MM.1S (cell line): ENCODE measurements around the gene FOXJ3.

Experiments
- DNase-seq: peaks from one replicate; pipeline ENCODE4 v3.0.0-alpha.2; 2015
- H2AFZ ChIP-seq: fragments of 300-600 bp; sonication (generic); 2 replicates; pipeline ENCODE4 v1.6.0; 2016; ENCODE audit warnings: antibody characterized with exemption, low read length
- H3F3A ChIP-seq: fragments of 300-600 bp; sonication (generic); 2 replicates; pipeline ENCODE4 v1.6.1; 2016; ENCODE audit warnings: mild to moderate bottlenecking, antibody characterized with exemption, low read length, moderate library complexity, mixed read lengths; ENCODE audit not compliant: insufficient read depth
- H3K27ac ChIP-seq: fragments of 300-600 bp; sonication (generic); 2 replicates; pipeline ENCODE4 v1.5.1; 2016; ENCODE audit warnings: mild to moderate bottlenecking, low read length
- H3K27me3 ChIP-seq: fragments of 300-600 bp; sonication (generic); replicated peaks from 2 replicates; pipeline ENCODE4 v1.6.0; 2016; ENCODE audit warnings: low read length; ENCODE audit not compliant: insufficient read depth
- H3K36me3 ChIP-seq: fragments of 300-600 bp; sonication (generic); replicated peaks from 2 replicates; pipeline ENCODE4 v1.6.1; 2016; ENCODE audit warnings: mild to moderate bottlenecking, low read length, mixed read lengths; ENCODE audit not compliant: insufficient read depth
- H3K4me1 ChIP-seq: fragments of 300-600 bp; sonication (generic); 2 replicates; pipeline ENCODE4 v1.6.1; 2016; ENCODE audit warnings: low read length, mixed read lengths
- H3K4me2 ChIP-seq: fragments of 300-600 bp; sonication (generic); 2 replicates; pipeline ENCODE4 v1.6.0; 2016; ENCODE audit warnings: low read depth, low read length
- H3K4me3 ChIP-seq: fragments of 300-600 bp; sonication (generic); 2 replicates; pipeline ENCODE4 v1.5.1; 2016; ENCODE audit warnings: low read length, mixed read lengths
- H3K79me2 ChIP-seq: fragments of 300-600 bp; sonication (generic); 2 replicates; pipeline ENCODE4 v1.6.1; 2016; ENCODE audit warnings: mixed run types, low read length, mixed read lengths
- H3K9ac ChIP-seq: fragments of 300-600 bp; sonication (generic); 2 replicates; pipeline ENCODE4 v1.6.1; 2016; ENCODE audit warnings: low read length, mixed read lengths
- H3K9me2 ChIP-seq: fragments of 300-600 bp; sonication (generic); replicated peaks from 2 replicates; pipeline ENCODE4 v1.6.1; 2016; ENCODE audit warnings: mild to moderate bottlenecking, low read length, mixed read lengths; ENCODE audit not compliant: insufficient read depth
- H3K9me3 ChIP-seq: fragments of 300-600 bp; sonication (generic); replicated peaks from 2 replicates; pipeline ENCODE4 v1.6.1; 2016; ENCODE audit warnings: mild to moderate bottlenecking, low read length, mixed read lengths; ENCODE audit not compliant: insufficient read depth
- H4K20me1 ChIP-seq: fragments of 300-600 bp; sonication (generic); 2 replicates; pipeline ENCODE4 v1.6.1; 2016; ENCODE audit warnings: mild to moderate bottlenecking, low read length, moderate library complexity, mixed read lengths; ENCODE audit not compliant: insufficient read depth
- EZH2 ChIP-seq: fragments of 300-600 bp; sonication (generic); optimal IDR thresholded peaks from 2 replicates; pipeline ENCODE3; 2017; ENCODE audit warnings: low read depth, mild to moderate bottlenecking, antibody characterized with exemption, low read length, mixed read lengths
- EZH2phosphoT487 ChIP-seq: fragments of 300-600 bp; sonication (generic); IDR thresholded peaks from 2 replicates; pipeline ENCODE4 v1.6.1; 2018; ENCODE audit warnings: antibody characterized with exemption, low read length
- TF ChIP-seq, protein P1 (sequence below): fragments of 300-600 bp; sonication (generic); IDR thresholded peaks from 2 replicates; pipeline ENCODE4 v1.5.1; 2016; ENCODE audit warnings: antibody characterized with exemption, low read length, mixed read lengths

The FOXJ3 gene

DNA sequence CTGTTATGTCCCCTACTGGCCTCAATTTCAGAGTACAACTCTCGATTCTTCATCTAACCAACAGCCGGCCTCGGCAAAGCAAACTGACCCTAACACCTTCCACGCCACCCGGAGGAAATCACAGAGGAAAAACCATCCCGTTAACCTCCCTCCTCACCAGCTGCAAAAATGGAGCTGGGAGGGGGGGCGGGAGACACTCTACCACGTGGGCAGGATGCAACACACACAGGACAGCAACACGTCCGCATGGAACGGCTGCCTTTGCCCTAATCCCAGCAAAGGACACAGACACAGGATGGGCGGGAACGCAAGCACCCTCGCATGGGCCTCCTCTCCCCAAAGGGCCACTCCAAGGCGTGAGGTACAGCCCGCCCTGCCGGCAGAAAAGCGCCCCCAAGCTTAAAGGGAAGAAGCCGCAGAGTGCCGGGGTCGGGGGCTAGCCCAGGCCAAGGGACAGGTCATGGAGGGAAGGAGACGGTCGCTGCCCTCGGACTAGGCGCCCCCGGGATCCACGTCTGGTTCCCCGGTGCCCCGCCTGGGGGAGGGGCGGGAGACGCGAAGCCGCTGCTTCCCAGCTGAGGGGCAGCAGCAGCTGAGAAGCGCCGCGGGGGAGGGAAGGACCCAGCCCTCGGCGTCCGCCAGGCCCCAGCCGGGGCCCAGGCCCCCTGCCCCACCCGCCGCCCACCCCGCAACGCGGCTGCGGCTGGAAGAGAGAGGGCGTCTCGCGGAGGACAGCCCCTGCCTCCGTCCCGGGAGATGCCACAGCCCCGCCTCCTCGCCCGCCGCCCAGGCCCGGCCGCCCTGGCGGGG is 590 bp downstream of the FOXJ3 start:
- Histone ChIP-seq H3K9me2 (no peaks in the 10 kb centered on the region), H3K9ac (peak overlapping the region; percentile 75), H4K20me1 (peaks cover 13% of the 10 kb centered on the region), H3K4me2 (peak overlapping the region; percentile 77), H3K4me3 (peak overlapping the region; percentile 95), H3K36me3 (no peaks in the 10 kb centered on the region), H3K9me3 (no peaks in the 10 kb centered on the region), H3K27me3 (no peaks in the 10 kb centered on the region), H2AFZ (peak overlapping the region; percentile 69), H3K4me1 (peaks cover 8% of the 10 kb centered on the region; the same call in 1 of the 2 replicates), H3K27ac (peak overlapping the region; percentile 23; the same call in 1 of the 2 replicates), H3F3A (peaks cover 5% of the 10 kb centered on the region; the same call in 1 of the 2 replicates), H3K79me2 (peaks cover 55% of the 10 kb centered on the region)
- DNase-seq, result peak; percentile 27
- TF ChIP-seq EZH2phosphoT487, result no peak
- TF ChIP-seq EZH2, result no peak
- TF ChIP-seq, protein P1, sequence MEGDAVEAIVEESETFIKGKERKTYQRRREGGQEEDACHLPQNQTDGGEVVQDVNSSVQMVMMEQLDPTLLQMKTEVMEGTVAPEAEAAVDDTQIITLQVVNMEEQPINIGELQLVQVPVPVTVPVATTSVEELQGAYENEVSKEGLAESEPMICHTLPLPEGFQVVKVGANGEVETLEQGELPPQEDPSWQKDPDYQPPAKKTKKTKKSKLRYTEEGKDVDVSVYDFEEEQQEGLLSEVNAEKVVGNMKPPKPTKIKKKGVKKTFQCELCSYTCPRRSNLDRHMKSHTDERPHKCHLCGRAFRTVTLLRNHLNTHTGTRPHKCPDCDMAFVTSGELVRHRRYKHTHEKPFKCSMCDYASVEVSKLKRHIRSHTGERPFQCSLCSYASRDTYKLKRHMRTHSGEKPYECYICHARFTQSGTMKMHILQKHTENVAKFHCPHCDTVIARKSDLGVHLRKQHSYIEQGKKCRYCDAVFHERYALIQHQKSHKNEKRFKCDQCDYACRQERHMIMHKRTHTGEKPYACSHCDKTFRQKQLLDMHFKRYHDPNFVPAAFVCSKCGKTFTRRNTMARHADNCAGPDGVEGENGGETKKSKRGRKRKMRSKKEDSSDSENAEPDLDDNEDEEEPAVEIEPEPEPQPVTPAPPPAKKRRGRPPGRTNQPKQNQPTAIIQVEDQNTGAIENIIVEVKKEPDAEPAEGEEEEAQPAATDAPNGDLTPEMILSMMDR, result no peak

DNA sequence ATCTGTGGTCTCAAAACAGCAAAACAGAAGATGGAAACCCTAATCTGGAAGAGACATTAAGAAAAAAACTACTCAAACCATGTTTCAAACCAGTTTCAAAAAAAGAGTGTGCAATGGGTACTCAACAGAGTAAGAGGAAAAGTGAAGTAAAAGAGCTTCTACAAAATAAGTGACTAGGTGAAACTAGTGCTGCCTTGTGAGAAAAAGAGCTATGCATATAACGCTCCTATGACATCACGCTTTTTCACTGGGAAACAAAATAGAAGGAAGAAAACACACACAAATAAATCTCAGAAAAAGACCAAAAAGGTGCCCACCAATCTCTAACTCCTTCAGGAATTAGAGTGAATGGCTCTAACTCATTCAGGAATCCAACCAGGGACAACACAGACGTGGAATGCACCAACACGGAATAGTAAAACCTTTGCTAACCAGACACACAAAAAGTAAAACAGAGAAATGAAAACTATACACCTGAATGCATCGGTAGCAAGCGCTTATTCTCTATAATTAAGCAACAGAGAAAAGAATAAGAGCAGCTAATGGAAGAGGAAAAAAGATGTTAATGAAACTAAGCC is 1.3 kb downstream of the FOXJ3 start:
- Histone ChIP-seq H2AFZ (no peak overlapping the region), H3K4me2 (peak overlapping the region; percentile 77), H3K9me2 (no peaks in the 10 kb centered on the region), H3K27ac (peak overlapping the region; percentile 23; the same call in 1 of the 2 replicates), H3F3A (peaks cover 5% of the 10 kb centered on the region; the same call in 1 of the 2 replicates), H3K36me3 (no peaks in the 10 kb centered on the region), H3K9ac (peak overlapping the region; percentile 75), H3K79me2 (peaks cover 62% of the 10 kb centered on the region), H4K20me1 (peaks cover 17% of the 10 kb centered on the region), H3K9me3 (no peaks in the 10 kb centered on the region), H3K27me3 (no peaks in the 10 kb centered on the region), H3K4me3 (peak overlapping the region; percentile 95), H3K4me1 (peaks cover 8% of the 10 kb centered on the region; the same call in 1 of the 2 replicates)
- TF ChIP-seq EZH2, result no peak
- TF ChIP-seq EZH2phosphoT487, result no peak
- TF ChIP-seq, protein P1, result no peak
- no peak for DNase-seq

DNA sequence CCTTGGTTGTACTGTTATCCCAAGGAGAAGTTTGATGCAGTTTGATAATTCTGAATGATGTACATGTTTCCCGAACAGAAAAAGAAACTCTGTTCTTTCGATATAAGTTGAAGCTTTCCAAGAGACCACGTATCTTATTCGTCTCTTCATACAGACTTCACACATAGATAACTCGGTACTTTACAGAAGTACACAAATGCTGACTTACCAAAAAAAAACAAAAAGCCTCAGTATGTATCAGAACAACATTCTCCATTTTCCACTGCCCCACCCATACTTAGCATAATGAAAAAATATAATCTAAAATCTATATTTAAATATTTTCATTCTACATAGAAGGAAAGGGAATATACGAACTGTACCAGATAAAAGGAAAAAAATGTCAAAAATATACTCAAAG is 2.2 kb downstream of the FOXJ3 start:
- TF ChIP-seq EZH2 (no peak), EZH2phosphoT487 (no peak)
- TF ChIP-seq, protein P1, result no peak
- Histone ChIP-seq H3K27ac (no peak overlapping the region), H3K36me3 (no peaks in the 10 kb centered on the region)

More for the DNA sequence above, 2.2 kb downstream of the FOXJ3 start:
- no peaks in the 10 kb centered on the region for H3K9me3 ChIP-seq
- H3K4me1 ChIP-seq, result peaks cover 8% of the 10 kb centered on the region; the same call in 1 of the 2 replicates
- H3K4me2 ChIP-seq, result no peak overlapping the region; the same call in 1 of the 2 replicates
- H3K4me3 ChIP-seq, result no peak overlapping the region
- no peaks in the 10 kb centered on the region for H3K27me3 ChIP-seq
- H3K79me2 ChIP-seq, result peaks cover 71% of the 10 kb centered on the region
- no peak overlapping the region for H3K9ac ChIP-seq
- no peaks in the 10 kb centered on the region for H3K9me2 ChIP-seq
- H2AFZ ChIP-seq, result no peak overlapping the region
- peaks cover 5% of the 10 kb centered on the region; the same call in 1 of the 2 replicates for H3F3A ChIP-seq
- DNase-seq, result no peak
- peaks cover 20% of the 10 kb centered on the region for H4K20me1 ChIP-seq
